Right renal pelvis (tissue), 4 donors: ENCODE results near the gene NAXD. TPM values are rescaled to one million over a fixed set of nuclear protein-coding genes. Genes with fewer than 3 reads are reported as not detected.
A peak's percentile ranks its signal among the peaks of the same experiment; 100 is the strongest.
"Not testable (repeated sequence)": the region's sequence is repeated elsewhere in the genome, so short reads cannot be mapped to it uniquely, and the experiment has no call there.

ENCODE experiments used
- DNase-seq, 4 donors: peaks; one replicate each; pipeline ENCODE4 v3.0.0-alpha.2; 2013; ENCODE audit warnings: low read depth in 4 of 4, low spot score in 3 of 4, missing footprints in 1 of 4
- polyA plus RNA-seq, 4 donors: library from polyadenylated mRNA; unstranded; fragments of 120-200 nt; gene quantifications; one replicate each; pipeline ENCODE4 v1.2.1, GENCODE V29; 2013; ENCODE audit not compliant: insufficient read length in 4 of 4

Gene NAXD
- polyA plus RNA-seq, 4 donors, result 41.7 to 46.1 (median 43.0) TPM

GRCh38 chr13:110593430-110594130 is 21.8 kb upstream of the NAXD start:
- DNase-seq, result peak in 1 of 4 donors; percentile 61

DNA sequence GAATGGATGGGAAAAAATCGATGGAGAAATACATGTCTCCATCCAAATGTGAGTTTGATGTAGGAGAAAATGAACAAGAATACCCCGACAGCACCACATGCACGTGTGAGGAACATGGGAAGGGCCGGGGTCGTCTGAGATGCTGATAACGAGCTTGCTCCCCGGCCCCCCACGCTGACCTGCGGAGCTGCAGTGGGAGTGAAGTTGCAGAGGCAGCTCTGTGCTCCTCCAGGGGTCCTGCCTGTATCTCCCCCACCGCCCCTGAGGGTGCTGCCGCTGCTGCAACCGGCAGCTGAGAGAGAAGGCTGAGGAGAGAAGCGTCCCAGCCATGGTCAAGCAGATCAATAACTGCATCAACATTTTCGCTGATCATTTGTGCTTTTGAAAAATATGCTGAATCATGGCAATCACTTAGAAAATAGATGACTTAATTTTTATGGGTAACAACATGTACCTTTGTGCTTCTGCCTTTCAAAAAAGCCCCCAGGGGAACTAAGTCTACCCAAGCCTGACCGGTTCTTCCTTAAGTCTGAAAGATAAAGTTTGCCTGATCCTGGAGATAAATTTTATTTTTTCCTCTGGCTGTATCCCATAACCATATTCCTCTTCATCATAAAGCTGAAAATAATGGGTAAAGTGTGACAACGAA is 18.2 kb upstream of the NAXD start:
- DNase-seq, result no peak

DNA sequence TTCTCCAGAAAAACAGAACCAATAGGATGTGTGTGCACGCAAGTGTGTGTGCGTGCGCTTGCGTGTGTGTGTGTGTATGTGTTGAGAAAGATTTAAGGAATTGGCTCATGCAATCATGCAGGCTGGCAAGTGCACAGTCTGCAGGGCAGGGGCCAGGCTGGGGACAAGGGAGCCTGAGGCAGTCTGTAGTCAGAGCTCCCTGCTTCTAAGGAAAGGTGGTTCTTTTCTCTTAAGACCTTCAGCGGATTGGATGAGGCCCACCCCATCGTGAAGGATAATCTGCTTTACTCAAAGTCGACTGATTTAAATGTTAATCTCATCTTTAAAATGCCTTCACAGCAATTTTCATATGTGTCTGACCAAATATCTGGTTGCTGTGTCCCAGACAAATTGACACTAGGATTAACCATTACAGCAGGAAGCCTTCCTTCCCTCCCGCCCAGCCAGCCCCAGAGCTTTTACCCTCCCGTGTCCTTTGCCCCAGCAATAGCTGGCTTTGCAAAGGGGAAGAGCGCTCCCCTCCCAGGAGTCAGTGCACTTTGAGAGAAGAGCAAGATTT is 15.0 kb upstream of the NAXD start:
- DNase-seq, result no peak

- DNase-seq, result no peak
These were observed 14.4 kb upstream of the NAXD start for GRCh38 chr13:110600980-110601379.

- no peak for DNase-seq
These were observed 10.2 kb upstream of the NAXD start for GRCh38 chr13:110605132-110605531.

GRCh38 chr13:110606281-110606680 is 9.1 kb upstream of the NAXD start:
- DNase-seq, result not testable (repeated sequence)

- no peak for DNase-seq
These were observed 7.6 kb upstream of the NAXD start for GRCh38 chr13:110607675-110608224.

DNA sequence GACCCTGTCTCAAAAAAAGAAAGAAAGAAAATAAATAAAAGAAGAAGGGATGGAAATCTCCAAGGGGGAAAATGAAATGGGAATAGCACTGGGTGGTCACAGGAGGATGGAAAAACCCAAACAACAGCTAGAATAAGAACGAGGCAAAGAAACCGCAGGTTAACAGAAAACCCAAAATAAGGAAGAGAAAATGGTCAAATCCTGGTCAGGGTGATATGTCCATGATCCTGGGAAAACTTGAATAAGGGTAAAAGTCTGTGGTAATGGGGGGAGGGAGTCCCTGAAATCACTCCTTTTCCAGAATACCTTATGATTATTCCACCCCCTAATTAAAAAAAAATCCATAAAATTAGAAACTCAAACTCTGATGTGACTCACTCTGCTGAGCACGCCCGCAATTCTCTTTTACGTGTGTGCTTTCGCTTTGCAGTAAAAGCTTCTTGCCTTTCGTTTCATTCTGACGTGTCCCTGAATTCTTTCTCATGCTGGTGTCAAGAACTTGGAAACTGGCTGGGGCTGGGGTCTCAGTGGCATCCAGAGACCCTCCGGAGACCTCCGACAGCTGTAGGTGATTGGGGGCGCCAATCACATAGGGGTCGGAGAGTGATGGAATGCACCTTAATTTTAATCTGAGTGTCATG is 4.3 kb upstream of the NAXD start:
- DNase-seq, result no peak

DNA sequence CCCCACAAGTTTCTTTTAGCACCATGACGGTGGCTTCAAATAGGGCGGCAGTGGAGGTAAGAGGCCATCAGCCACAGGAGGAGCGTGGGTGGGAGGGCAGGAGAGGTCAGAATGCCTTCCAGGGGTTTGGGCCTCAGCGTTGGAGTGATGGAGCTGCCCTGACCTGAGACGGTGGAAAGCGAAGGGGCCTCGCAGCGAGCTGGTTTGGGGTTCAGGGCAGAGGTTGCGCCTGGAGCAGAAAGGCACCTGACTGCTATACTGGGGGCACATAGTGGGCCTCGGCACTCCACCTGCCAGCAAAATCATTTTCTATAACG is 382 bp upstream of the NAXD start:
- DNase-seq, result no peak

DNA sequence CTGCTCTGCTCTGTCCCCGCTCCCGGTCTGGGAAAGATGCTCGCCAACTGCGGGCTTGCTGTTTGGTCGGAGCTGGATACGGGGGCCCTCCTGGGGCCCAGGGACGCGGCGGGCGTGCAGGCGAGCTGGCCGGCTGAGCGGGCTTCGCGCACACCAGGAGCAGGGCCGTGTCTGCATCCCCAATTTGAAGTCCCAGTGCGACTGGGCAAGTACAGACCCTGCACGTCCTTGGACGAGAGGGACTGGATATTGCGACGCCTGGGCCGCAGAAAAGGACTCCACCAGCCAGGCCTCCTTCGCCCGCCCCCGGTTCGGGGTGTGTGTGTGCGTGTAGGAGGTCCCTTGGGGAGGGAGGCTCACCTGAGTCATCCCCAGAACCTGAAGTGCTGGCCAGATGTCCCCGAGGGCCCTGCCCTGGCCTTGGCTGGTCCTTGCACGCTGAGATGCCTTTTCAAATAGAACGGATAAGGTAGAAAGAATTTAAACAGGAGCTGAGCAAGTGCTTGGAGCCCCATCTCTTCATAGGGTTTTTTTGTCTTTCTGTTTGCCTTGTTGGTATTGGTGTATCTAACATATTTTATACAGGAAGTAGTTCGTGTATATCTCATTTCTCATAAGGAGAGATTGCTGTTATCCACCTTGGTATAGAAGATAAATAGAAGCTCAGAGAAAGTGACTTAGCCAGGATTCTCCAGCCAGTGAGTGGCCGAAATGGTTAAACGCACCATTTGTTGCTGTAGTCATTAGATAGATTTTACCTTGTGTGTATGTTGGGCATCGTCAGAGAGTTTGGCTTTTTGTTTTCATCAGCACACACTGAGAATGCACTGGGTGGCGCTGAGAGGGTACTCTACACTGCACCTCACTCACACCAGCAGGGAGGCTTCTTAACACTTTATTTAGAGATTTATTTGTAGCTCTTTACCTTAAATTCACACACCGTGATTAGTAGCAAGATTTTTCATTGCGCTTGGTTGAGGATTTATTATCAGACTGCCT is 1.1 kb downstream of the NAXD start:
- no peak for DNase-seq

DNA sequence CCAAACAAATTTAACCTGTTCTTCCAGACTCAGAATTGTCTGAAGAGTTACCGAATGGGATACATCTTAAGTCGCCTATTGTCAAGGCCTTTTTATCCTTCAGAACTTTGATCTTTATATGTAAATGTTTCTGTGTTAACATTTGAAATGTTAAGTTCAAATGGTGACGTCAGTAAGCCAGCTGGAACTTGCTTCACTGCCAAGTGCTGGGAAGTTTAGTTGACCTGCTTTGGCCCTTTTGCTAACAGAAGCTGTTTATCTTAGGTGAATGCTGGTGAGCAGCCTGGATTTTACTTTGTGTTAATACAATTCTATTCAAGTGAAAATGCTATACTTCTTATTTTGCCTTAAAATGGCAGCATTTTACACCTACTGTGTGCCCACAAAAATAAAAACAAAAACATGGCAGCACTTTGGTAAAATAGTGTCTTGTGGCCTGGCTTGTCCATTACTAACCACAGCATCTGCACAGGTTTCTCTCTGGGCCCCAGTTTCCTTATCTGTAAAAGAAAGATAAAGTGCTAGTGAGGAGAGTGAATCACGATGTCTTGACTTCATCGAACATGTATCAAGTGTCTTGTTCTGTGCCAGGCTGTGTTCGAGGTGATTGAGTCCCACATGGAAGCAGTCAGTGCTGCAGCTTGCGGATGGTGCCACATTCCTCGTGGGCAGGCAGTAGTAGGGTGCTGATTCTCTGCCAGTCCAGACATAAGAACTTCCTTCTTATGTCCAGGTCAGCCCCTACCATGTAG is 2.2 kb downstream of the NAXD start:
- DNase-seq, result no peak

- no peak for DNase-seq
These were observed 2.8 kb downstream of the NAXD start for GRCh38 chr13:110618167-110618566.

DNA sequence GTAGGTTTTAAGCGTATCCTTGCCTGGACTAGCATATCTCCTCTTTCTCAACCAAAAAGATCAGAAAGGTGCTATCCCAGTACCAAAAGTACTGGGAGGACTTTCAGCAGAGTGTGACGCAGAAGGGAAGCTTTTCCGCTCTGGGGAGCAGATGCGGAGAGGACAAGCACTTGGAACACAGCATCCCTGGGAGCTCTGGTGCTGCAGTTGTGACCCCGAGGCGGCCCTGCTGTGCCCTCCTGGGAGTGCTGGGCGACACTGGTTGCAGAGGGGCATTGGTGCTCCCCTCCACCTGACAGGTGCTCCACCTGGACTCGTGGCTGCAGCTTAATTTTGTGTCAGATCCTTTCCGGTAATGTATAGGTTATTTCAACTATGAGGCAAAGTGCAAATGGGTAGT is 3.4 kb downstream of the NAXD start:
- DNase-seq, result no peak

- DNase-seq, result no peak
These were observed 5.3 kb downstream of the NAXD start for GRCh38 chr13:110620596-110620995.

- DNase-seq, result no peak
These were observed 9.7 kb downstream of the NAXD start for GRCh38 chr13:110624766-110625756.

DNA sequence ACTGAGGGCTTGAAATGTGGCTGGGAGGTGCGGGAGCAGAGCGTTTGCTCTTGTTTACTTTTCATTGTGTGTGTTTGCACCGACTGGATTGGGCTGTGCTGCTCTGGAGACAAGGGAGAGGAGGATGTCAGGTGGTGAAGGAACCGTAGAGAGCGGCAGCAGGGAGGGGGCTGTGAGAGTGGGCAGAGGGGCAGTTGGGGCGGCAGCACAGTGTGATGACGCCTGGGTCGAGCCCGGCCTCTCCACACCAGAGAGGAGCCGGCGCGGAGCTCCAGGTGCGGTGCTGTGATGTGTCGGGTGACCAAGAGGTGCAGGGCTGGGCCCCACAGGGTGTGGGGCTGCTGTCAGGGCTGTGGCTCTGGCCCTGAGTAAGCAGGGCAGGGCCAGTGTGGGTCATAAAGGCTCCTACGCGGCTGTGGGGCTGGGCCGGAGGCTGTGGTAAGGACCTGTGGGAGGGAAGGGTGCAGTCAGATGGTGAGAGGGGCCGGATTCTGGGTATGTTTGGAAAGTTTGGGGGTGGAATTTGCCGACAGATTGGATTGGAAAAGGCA is 10.5 kb downstream of the NAXD start:
- no peak for DNase-seq

DNA sequence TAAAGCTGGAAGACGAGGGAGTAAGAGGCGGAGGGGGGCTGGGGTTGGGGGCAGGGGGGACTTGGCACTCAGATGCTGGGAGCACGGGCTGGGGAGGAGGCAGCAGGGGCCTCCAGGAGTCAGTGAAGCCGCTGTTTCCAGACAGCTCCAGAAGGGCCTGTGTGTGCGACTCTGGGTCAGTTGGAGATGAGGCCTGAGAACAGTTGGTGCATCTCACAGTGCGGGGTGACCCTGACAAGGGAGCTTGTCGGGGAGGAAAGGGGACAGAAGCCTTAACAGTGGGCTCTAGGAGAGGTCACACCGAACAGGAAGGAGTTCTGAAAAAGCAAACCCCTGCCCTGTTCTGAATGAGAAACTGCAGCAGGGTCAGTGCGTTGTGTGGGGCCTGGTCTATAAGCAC is 11.2 kb downstream of the NAXD start:
- DNase-seq, result no peak

GRCh38 chr13:110627351-110627750 is 12.0 kb downstream of the NAXD start:
- DNase-seq, result no peak
